HUES64 (cell line): ENCODE measurements around the gene MVB12B.

ENCODE experiments used
- H3K27ac ChIP-seq: 2 replicates; pipeline ENCODE4 v1.7.0; 2013; ENCODE audit warnings: low read depth, low read length, inconsistent platforms
- H3K27me3 ChIP-seq: 2 replicates; pipeline ENCODE4 v1.6.1; 2013; ENCODE audit warnings: mild to moderate bottlenecking, low read length; ENCODE audit not compliant: insufficient read depth
- H3K36me3 ChIP-seq: 2 replicates; pipeline ENCODE4 v1.6.1; 2013; ENCODE audit warnings: mild to moderate bottlenecking, low read length; ENCODE audit not compliant: insufficient read depth
- H3K4me1 ChIP-seq: 2 replicates; pipeline ENCODE4 v1.6.1; 2013; ENCODE audit warnings: mild to moderate bottlenecking, low read length, moderate library complexity; ENCODE audit not compliant: insufficient read depth
- H3K4me3 ChIP-seq: 2 replicates; pipeline ENCODE4 v1.5.1; 2013; ENCODE audit warnings: mild to moderate bottlenecking, low read length, moderate library complexity
- H3K9ac ChIP-seq: 2 replicates; pipeline ENCODE4 v1.6.1; 2013; ENCODE audit warnings: mild to moderate bottlenecking, low read depth, low read length
- H3K9me3 ChIP-seq: 2 replicates; pipeline ENCODE4 v1.6.1; 2013; ENCODE audit warnings: low read depth, low read length; ENCODE audit not compliant: insufficient read depth
- WGBS: fragments of 150-250, 120-280 bp; methylation state at CpG from one replicate; pipeline ENCODE4 v1.1.7; 2013; ENCODE audit warnings: missing lambda C conversion rate; 5-methylcytosine and 5-hydroxymethylcytosine counted together

The MVB12B gene

GRCh38 chr9:126521551-126521950 is 194.9 kb downstream of the MVB12B start:
- Histone ChIP-seq H3K9ac (no peak overlapping the region), H3K4me1 (peaks cover 34% of the 10 kb centered on the region), H3K9me3 (no peaks in the 10 kb centered on the region), H3K36me3 (no peaks in the 10 kb centered on the region), H3K27ac (no peak overlapping the region), H3K27me3 (peaks cover 25% of the 10 kb centered on the region), H3K4me3 (no peak overlapping the region)
- 89% methylated on average over 13 of the region's 13 CpGs for WGBS

DNA sequence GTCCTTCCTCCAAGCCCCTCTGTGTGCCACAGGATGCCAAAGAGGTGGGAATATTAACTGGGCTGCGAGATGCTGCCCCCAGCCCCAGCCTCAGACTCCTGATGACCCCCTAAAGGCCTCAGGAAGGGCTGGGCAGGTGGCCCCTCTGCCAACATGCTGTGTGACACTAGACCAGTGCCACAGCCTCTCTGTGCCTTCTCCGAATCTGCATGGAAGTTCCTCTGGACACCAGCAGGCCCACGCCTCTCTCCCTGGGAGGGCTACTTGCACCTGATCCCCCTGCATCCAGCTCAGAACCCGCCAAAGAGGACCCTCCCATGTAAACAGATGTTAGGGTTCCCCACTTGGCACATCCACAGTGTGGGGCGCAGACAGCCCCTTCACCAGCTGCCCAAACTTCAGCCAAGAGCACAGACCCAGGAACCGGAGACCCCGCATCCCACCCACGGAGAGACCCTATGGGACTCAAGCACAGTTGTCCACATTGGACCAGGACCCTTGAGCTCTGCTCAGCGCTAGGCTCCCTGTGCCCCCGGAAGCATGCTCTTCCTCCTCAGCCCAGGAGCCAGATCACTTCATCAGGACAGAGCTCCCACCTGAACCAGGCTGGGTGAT is 195.5 kb downstream of the MVB12B start:
- H3K36me3 ChIP-seq: no peaks in the 10 kb centered on the region
- no peak overlapping the region for H3K4me3 ChIP-seq
- no peak overlapping the region for H3K9ac ChIP-seq
- WGBS: 90% methylated on average over 10 of the region's 10 CpGs
- H3K27ac ChIP-seq: no peak overlapping the region
- peaks cover 32% of the 10 kb centered on the region for H3K4me1 ChIP-seq
- H3K9me3 ChIP-seq: no peaks in the 10 kb centered on the region
- peaks cover 19% of the 10 kb centered on the region for H3K27me3 ChIP-seq

DNA sequence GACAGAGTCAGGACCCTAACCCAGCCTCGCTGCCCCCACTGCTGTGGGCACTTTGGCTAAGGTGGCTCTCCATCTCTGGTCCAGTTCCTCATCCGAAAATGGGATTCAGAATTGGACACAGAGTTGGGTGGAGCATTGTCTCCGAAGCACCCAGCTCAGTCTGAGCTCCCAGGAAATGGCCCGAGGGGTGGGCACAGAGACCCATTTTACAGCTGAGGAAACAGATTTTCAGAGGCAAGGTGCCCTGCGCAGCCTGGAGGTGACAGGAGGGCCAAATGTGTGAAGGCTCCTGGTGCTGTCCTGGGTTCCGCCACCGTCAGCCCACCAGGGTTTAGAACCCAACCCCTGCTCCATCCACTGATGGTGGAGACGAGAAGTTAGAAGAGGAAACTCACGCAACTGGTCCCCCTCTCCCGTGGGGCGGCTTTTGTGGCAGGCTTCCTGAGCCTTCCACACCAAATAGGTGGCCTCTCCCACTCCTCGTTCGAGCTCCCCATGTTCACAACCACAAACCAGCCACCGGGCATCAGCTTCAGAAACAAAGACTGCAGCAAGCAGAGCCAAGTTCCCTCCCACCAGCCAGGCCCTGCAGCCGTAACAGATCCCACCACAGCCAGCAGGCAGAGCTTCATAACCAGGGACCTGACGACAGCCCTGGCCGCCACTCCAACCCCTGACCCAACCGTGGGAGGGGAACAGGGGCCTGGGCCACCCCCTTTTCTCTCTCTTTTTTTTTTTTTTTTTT is 196.2 kb downstream of the MVB12B start:
- H3K9ac ChIP-seq: no peak overlapping the region
- 83% methylated on average over 18 of the region's 18 CpGs for WGBS
- H3K4me1 ChIP-seq: peaks cover 33% of the 10 kb centered on the region
- H3K4me3 ChIP-seq: no peak overlapping the region
- no peak overlapping the region for H3K27ac ChIP-seq
- no peaks in the 10 kb centered on the region for H3K36me3 ChIP-seq
- peaks cover 12% of the 10 kb centered on the region for H3K27me3 ChIP-seq
- H3K9me3 ChIP-seq: no peaks in the 10 kb centered on the region

GRCh38 chr9:126523611-126524111 is 197.0 kb downstream of the MVB12B start:
- H3K4me1 ChIP-seq: peaks cover 38% of the 10 kb centered on the region
- H3K36me3 ChIP-seq: no peaks in the 10 kb centered on the region
- no peak overlapping the region for H3K9ac ChIP-seq
- WGBS: 90% methylated on average over 9 of the region's 9 CpGs
- H3K4me3 ChIP-seq: no peak overlapping the region
- H3K27me3 ChIP-seq: peaks cover 4% of the 10 kb centered on the region; the same call in 1 of the 2 replicates
- H3K9me3 ChIP-seq: no peaks in the 10 kb centered on the region
- no peak overlapping the region for H3K27ac ChIP-seq

GRCh38 chr9:126524353-126525077 is 197.9 kb downstream of the MVB12B start:
- no peaks in the 10 kb centered on the region for H3K9me3 ChIP-seq
- no peak overlapping the region for H3K27ac ChIP-seq
- H3K4me1 ChIP-seq: peaks cover 42% of the 10 kb centered on the region
- no peaks in the 10 kb centered on the region for H3K27me3 ChIP-seq
- H3K4me3 ChIP-seq: no peak overlapping the region
- H3K9ac ChIP-seq: no peak overlapping the region
- no peaks in the 10 kb centered on the region for H3K36me3 ChIP-seq
- WGBS: 81% methylated on average over 13 of the region's 13 CpGs

- Histone ChIP-seq H3K9me3 (no peaks in the 10 kb centered on the region), H3K27me3 (no peaks in the 10 kb centered on the region), H3K9ac (no peak overlapping the region)
Measured at GRCh38 chr9:126526218-126527108, 199.8 kb downstream of the MVB12B start.

GRCh38 chr9:126527109-126527825 is 200.6 kb downstream of the MVB12B start:
- WGBS: 89% methylated on average over 20 of the region's 20 CpGs
- H3K36me3 ChIP-seq: no peaks in the 10 kb centered on the region
- H3K9ac ChIP-seq: no peak overlapping the region
- no peak overlapping the region for H3K27ac ChIP-seq
- H3K4me3 ChIP-seq: no peak overlapping the region
- H3K27me3 ChIP-seq: peaks cover 1% of the 10 kb centered on the region
- H3K4me1 ChIP-seq: peaks cover 33% of the 10 kb centered on the region
- no peaks in the 10 kb centered on the region for H3K9me3 ChIP-seq

More at GRCh38 chr9:126526218-126527108, 199.8 kb downstream of the MVB12B start:
- no peak overlapping the region for H3K27ac ChIP-seq
- no peaks in the 10 kb centered on the region for H3K36me3 ChIP-seq
- peaks cover 30% of the 10 kb centered on the region for H3K4me1 ChIP-seq
- no peak overlapping the region for H3K4me3 ChIP-seq
- 81% methylated on average over 19 of the region's 19 CpGs for WGBS

- Histone ChIP-seq H3K27me3 (peaks cover 10% of the 10 kb centered on the region), H3K4me1 (peaks cover 41% of the 10 kb centered on the region), H3K9me3 (no peaks in the 10 kb centered on the region), H3K36me3 (no peaks in the 10 kb centered on the region), H3K4me3 (no peak overlapping the region), H3K9ac (no peak overlapping the region), H3K27ac (no peak overlapping the region)
- WGBS: 73% methylated on average over 14 of the region's 14 CpGs
Measured at GRCh38 chr9:126528111-126528510, 201.5 kb downstream of the MVB12B start.

DNA sequence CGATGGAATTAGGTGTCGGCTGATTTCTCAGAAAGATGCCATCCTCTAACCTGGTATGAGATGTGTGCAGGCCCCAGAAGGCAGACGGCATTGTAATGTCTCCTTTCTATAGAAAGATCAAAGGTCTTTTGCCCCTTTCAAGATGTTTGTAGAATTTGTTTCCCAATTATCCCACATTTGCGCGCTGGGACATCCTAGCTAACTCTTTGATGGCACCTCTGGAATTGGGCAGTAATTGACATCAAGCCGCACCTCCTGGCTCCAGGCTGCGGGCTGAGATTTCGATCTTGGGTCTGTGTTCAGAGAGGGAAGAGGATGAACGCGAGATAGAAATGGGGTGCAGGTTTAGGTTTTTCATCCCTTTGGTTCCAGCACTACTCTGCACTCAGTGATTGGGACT is 202.3 kb downstream of the MVB12B start:
- 92% methylated on average over 10 of the region's 10 CpGs for WGBS
- Histone ChIP-seq H3K27me3 (peaks cover 18% of the 10 kb centered on the region), H3K9ac (no peak overlapping the region), H3K4me3 (no peak overlapping the region), H3K4me1 (peaks cover 49% of the 10 kb centered on the region), H3K9me3 (no peaks in the 10 kb centered on the region), H3K36me3 (no peaks in the 10 kb centered on the region), H3K27ac (no peak overlapping the region)

GRCh38 chr9:126531035-126531571 is 204.5 kb downstream of the MVB12B start:
- H3K9ac ChIP-seq: no peak overlapping the region
- WGBS: 67% methylated on average over 9 of the region's 10 CpGs
- H3K4me1 ChIP-seq: peaks cover 64% of the 10 kb centered on the region
- no peaks in the 10 kb centered on the region for H3K9me3 ChIP-seq
- H3K36me3 ChIP-seq: no peaks in the 10 kb centered on the region
- H3K4me3 ChIP-seq: no peak overlapping the region
- H3K27ac ChIP-seq: no peak overlapping the region
- H3K27me3 ChIP-seq: peaks cover 32% of the 10 kb centered on the region
